KBM-7 (cell line): ENCODE data around the gene ABR.

Source experiments
- DNase-seq: peaks from one replicate; pipeline ENCODE4 v3.0.0-alpha.2; 2015
- in situ Hi-C: fragments of 300-500 bp; cut with MboI; formaldehyde crosslinking; loops from 2 replicates; pipeline ENCODE4 v1.14.3; 2020; ENCODE audit warnings: low sequenced_read_pairs, low pct_unique_long_range_greater_than_20kb, mixed read lengths

Gene ABR

DNA sequence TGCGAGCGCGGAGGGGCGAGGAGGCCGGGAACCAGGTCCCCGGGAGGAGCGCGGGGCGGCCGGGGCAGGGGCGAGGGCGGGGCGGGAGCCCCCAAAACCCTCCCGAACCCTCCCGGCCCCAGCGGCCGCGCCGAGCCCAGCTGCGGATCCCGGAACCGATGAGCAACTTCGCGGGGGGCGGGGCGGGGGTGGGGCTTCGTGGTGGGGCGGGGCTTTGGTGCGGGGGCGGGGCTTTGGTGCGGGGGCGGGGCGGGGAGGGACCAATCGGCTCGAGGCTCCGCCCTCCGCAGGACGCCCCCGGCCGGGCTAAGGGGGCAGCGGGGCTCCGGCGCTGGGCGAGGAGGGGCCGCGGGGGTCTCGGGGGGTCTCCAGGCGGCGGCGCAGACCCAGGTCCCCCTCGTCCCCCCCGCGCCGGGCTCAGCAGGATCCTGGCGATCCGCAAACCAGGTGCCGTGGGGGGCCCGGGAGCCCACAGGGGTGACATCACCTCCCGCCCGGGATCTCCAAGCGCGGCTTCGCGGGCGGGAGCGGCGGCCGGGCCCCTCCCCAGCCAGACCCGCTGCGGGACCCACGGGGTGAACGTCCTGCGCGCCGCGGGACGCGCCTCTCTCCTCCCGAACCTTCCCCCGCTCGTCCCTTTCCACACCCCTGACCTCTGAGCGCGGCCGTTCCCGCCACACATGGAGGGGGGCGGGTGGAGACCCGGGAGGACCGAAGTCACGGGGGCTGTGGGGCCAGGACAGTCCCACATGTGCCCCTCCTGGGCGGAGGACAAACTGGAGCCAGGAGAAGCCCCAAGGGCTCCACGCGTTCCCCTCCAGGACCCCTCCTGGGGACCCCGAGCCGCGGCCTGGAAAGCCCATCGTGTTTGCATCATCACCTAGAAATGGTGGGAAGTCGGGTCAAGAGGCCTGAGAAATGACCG is at the start of gene ABR:
Gene ABR, minus strand, starts transcription at position 164 of the 925 bp plus-strand sequence. CDS start 254 bp downstream, outside the sequence.
- in situ Hi-C loops, result no loop called here
- no peak for DNase-seq

DNA sequence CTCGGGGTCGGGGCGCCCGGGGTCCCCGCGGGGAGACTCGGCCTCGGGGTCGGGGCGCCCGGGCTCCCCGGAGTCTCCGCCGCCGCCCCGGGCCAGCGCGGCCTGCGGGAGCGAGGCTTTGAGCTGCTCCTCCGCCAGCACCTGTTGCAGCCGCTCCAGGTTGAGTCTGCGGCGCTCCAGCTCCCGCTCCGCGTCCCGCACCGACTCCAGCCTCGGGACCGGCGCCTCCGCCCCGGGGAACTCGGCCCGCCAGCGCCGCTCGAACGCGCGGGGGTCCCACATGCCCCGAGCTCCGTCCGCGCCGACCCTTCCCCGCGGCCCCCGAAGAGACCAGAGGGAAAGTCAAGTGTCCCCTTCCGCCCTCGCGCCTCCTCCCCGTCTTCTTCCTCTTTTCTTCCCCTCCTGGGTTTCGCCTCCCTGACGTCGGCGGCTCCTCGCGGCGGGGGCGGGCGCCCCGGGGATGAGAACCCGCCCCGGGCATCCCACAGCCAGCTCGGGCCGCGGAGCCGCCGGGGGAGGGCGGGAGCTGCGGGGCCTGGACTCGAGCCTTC is 49.6 kb upstream of the ABR start:
- in situ Hi-C loops, result no loop called here
- peak; percentile 89 for DNase-seq

DNA sequence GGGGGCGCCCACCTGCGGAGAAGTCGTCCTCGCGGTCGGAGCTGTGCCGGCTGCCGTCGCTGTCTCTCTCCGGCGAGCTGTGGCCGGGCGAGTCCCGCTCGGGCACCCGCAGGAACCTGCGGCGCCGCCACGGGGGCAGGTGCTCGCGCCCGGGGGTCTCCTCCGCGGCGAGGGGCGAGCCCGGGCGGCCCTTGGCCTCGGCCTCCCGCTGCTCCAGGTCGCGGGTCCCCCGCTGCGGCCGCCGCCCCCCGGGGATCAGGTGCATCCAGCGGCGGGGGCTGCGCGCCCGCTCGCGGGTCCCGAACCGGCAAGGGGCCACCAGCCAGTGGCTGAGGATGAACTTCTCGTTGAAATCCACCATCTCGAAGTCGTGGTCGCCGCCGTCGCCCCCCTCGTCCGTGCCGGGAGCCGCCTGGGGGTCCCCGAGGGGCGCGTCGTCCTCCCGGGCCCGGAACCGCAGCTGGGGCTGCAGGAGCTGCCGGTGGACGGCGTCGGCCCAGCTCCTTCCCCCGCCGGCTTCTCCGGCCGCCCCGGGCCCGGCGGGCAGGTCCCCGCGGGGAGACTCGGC is 49.1 kb upstream of the ABR start:
- no peak for DNase-seq
- in situ Hi-C loops, result no loop called here

DNA sequence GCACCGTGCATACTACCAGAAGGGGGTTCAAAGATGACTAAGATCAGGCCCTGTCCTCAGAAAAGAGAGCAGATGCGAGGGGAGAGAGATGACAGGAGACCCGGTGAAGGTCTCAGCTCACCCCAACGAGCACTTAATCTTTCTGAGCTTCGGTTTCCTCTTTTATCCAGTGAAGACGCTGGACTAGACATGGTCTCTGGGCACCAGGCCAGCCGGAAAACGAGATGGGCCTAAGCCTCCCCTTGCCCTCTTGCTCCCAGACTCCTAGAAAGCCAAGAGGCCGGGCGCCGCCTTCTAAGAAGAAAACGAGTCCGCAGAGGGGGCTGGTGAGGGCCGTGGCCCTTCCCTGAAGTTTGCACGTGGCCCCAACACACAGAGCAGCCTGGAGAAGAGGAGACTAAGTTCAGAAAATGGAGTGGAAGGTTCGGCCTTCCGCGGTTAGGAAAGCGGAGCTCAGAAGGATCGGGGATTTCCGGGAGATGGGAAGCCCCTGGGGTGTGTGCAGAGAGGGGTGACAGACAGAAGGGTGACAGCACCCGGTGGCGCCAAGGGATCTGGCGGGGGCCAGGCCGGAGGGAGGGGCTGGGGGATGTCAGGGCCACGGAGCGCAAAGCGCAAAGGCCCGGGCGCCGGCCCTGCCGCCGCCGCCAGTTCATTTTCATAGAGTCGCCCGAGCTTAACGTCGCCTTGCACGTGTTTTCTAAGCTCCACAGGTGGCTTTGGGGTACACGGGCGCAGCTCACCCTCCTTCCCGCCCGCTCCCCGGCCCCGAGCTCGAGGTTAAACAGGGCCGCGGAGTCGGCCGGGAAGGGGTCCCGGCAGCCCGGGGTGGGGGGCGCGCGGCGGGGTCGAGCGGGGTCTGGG is 48.4 kb upstream of the ABR start:
- peak; percentile 74 for DNase-seq
- in situ Hi-C loops, result no loop called here

DNA sequence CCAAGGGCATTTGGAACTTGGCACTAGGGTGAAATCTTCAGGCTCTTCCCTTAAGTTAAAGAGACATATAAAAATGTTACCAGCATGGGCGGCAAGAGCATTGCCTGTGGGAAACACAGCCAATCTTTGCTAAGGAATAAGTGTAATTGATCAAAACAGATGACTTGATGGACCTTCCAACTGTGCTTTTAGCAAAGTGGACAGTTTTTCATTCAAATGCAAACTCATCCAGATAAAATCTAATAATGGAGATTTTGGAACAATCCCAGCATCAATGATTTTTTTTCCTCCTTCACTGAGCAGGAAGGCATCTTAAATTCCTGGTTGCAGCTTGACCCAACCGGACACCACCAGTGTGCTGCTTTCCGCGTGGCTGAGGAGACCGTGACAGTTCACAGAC is 47.6 kb upstream of the ABR start:
- in situ Hi-C loops, result no loop called here

DNA sequence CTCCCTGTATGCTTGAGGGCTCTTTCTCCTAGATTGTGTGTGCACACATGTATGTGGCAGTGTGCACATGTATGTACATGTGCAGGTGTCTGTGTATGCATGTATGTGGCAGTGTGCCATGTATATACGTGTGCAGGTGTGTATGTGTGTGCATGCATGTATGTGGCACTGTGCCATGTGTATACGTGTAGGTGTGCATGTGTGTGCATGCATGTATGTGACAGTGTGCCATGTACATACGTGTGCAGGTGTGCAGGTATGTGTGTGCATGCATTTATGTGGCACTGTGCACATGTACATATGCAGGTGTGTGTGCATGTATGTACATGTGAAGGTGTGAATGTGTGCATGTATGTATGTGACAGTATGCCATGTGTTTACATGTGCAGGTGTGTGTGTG is 46.5 kb upstream of the ABR start:
- in situ Hi-C loops, result no loop called here
- DNase-seq, result no peak

More for the DNA sequence above, 47.6 kb upstream of the ABR start:
- DNase-seq, result no peak

DNA sequence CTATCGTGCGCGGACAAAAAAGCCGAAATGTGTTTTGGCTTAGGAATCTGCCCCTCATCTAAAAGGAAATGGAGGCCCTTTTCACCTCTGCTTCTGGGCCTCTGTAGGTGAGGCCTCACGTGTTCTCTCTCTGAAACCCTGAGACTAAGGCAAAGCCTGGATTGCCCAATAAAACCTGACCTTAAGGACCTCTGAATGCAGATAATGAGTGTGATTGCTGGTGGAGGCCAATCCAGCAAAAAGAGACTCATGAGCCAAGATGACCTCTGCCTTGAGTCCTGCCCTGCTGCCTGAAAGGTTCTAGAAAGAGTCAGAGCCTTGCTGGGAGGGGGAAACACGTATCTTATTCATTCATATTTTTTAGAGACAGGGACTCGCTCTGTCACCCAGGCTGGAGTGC is 44.5 kb upstream of the ABR start:
- no peak for DNase-seq
- in situ Hi-C loops, result no loop called here

DNA sequence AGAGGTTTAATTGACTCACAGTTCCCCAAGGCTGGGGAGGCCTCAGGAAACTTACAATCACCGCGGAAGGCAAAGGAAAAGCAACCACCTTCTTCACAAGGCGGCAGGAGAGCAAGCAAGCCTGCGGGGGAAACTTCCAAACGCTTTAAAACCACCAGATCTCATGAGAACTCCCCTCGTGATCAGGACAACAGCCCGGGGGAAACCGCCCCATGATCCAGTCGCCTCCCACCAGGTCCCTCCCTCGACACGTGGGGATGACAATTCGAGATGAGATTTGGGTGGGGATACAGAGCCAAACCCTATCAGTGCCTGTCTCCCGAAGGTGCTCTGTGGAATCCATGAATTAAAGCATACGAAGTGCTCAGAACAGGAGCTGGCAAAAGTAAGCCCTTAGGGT is 43.9 kb upstream of the ABR start:
- in situ Hi-C loops, result no loop called here

DNA sequence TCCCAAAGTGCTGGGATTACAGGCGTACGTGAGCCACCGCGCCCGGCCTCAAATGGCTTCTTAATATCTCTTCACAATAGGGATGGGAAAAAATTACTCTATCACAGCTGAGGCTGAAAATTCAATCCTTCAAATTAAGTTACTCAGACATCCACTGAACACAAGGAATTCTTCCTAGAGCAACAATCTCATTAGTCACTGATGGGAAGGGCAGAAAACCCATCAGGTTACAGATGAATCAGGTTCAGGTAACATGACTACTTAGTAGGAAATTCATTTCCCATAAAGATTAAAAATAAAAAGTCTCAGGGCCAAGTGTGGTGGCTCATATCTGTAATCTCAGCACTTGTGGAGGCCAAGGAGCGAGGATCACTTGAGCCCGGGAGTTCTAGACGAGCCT is 42.5 kb upstream of the ABR start:
- in situ Hi-C loops, result no loop called here
- no peak for DNase-seq

More for the DNA sequence above, 43.9 kb upstream of the ABR start:
- DNase-seq, result no peak

DNA sequence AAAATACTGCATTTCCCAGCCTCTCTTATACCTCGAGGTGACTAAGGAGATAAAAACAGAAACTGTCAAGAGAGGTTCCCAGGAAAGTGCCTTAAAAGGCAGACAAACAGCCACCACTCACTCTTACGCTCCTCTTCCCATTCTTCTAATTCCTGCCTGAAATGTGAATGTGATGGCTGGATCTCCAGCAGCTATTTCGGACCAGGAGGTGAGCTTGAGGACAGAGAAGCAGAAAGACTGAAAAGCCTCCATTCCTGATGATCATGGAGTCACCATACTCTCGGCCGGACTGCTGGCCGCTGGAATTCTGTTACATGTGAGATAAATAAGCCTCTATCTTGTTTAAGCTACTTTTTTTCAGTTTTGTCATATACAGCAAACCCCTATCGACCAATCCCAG is 41.4 kb upstream of the ABR start:
- in situ Hi-C loops, result no loop called here
- DNase-seq, result no peak

DNA sequence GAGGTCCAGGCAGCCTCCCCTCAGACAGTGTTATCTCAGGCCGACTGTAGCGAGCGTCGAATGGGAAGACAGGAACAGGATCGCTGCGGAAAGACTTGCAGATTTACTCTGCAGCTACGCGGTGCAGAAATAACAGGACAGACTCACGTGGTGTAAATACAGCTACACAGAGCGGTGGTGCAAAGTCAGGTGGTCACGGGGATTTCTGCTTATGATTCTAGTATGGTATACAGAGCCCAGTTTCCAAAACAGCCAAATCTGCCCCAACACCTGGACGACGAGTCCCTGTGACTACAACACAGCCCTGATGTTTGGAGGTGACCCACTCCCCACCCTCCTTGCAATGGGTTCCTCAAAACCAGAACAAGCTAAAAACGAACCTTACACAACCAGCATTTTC is 40.6 kb upstream of the ABR start:
- in situ Hi-C loops, result no loop called here
- no peak for DNase-seq

DNA sequence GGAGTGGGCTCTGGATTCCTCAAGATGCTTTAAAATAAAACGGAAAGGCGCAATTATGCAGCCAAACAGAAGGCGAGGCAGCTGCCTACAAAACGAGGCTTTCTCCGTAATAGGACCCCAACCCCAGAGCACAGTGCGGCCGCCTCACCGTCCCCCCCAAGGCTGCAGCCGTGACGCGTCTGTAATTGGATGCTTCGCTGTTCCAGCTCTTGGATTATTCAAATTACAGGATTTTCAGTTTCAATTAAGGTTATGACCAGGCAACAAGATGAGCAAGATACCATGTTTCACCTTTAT is 37.3 kb upstream of the ABR start:
- no peak for DNase-seq
- in situ Hi-C loops, result no loop called here

DNA sequence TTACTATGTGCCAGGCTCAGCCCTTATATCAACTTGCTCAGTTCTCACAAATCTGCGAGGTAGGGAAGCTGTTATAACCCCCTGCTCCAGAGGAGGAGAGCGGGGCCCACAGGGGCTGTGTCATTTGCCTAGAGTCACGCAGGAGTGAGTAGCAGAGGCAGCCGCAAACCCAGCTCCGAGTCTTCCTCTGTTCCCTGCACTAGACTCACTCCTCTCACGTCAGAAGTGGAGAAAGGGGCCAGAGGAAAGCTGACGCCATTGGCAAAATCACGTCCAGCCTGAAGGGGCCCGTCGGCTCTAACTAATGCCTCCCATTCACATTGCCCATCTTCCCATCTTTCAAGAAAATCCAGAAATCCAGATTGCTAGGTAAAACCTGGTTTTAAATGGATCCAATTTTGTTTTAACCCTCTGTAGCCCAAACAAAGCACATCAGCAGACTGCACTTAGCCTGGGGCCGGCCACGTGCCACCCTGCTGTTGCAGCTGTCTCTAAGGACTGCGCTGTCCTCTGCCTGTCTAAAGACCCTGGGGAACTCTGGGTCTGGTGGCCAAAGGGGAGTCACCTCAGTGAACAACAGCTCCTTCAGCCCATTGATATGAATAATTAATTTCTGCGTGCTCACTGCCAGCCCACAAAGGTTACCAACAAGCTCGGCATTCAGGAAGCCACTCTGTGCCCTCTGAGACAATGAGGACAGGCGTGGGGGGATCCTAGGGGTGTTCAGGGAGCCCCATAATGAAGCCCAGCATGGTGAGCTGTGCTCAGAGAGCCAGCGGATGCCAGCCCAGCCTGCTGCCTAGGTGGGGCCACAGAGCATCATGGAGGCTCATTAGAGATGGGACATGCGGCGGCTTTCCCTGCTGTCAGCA is 36.7 kb upstream of the ABR start:
- in situ Hi-C loops, result no loop called here
- DNase-seq, result no peak

DNA sequence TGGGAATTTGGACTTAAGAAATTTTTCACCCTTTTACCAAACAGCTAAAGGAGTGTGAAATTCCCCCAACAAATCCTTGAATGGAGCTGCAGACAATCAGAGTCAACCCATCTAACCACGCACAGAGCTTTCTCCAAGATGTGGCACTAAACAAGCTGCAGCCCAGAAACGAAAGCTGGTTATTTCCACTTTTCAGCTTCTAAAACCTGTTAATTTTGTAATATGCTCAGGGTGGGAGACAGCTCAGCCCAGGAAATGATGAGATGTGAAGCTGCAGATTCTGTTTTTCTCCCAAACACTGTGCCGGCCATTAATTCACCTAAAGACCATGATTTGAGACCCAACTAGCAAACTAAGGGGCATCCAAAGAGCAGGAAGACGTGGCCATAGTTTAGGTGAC is 33.2 kb upstream of the ABR start:
- in situ Hi-C loops, result no loop called here
- no peak for DNase-seq

DNA sequence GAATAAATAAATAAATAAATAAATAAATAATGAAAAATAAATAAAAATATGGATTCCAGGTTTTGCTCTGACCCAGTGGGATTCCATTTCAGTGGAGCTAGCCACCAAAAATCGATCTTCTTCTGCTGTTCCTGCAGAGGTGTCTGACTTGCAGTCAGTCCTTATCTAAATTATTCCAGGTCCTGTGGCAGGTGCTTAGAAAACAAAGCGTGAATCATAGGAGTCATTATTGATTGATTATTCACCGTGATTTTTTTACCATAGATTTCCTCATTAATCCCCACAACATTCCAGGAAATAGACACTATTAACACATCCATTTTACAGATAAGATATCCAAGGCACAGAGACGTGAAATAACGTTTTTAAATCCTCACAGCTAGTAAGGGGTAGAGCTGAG is 31.5 kb upstream of the ABR start:
- no peak for DNase-seq
- in situ Hi-C loops, result no loop called here

DNA sequence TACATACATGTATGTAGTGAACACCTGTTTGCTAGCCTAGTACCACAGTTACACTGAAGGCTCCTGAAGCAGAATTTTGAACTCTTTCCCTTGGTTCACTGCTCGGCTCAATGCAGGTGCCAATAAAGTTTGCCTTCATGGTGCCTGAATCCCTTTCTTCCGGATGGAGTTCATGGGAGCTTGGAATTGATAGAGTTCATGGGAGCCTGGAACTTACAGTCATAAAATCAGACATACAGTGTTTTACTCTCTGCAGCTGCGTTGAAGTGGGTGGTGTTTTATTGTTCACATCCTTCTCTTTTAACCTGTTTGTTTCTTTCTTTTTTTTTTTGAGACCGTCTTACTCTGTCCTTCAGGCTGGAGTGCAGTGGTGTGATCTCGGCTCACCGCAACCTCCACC is 29.2 kb upstream of the ABR start:
- DNase-seq, result no peak
- in situ Hi-C loops, result no loop called here

DNA sequence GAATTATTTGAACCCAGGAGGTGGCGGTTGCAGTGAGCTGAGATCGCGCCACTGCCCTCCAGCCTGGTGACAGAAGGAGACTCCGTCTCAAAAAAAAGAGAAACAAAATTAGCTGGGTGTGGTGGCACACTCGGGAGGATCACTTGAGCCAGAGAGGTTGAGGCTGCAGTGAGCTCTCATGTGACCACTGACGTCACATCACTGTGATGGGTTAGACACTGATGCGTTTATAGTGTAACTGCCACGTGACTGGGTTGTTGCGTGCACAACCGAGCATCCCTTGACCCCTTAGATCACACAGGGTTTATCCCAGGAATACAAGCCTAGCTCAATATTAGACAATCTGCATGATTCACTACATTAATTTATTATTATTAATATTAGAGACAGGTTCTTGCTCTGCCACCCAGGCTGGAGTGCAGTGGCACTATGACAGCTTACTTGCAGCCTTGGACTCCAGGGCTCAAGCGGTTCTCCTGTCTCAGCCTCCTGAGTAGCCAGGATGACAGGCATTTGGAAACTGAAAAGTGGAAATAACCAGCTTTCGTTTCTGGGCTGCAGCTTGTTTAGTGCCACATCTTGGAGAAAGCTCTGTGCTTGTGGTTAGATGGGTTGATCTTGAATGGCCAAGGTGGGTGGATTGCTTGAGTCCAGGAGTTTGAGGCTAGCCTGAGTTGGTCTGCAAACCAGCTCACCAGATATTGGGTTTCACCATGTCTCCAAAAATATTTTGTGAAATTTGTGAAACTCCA is 26.4 kb upstream of the ABR start:
- in situ Hi-C loops, result no loop called here
- DNase-seq, result no peak

DNA sequence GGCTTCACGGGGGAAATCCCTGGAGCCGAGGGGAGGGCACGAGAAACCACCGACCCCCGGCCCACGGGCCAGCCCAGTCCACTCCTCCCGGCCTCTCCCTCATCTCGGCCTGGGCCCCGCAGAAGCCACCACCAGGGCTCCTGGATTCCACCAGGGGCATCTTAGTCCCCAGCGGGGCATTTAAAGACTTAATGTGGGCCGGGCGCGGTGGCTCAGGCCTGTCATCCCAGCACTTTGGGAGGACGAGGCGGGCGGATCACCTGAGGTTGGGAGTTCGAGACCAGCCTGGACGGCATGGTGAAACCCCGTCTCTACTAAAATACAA is 24.1 kb upstream of the ABR start:
- in situ Hi-C loops, result no loop called here

More for the DNA sequence above, 24.1 kb upstream of the ABR start:
- DNase-seq, result no peak
